Neural crest cell (in vitro differentiated cells): ENCODE data around the gene AICDA. TPM values are rescaled to one million over a fixed set of nuclear protein-coding genes. Genes with fewer than 3 reads are reported as not detected.

Experiments used
- DNase-seq: peaks from one replicate; pipeline ENCODE4 v3.0.0; 2021; ENCODE audit warnings: low read depth, mixed read lengths, low spot score
- H3K27ac Mint-ChIP-seq: one replicate; pipeline ENCODE4 v1.8.0; 2021; ENCODE audit warnings: mild to moderate bottlenecking, mixed read lengths; ENCODE audit not compliant: unreplicated experiment
- H3K27me3 Mint-ChIP-seq: 2 replicates; pipeline ENCODE4 v1.8.0; 2021; ENCODE audit warnings: low read depth, mild to moderate bottlenecking, mixed read lengths
- H3K36me3 Mint-ChIP-seq: 2 replicates; pipeline ENCODE4 v1.8.0; 2021; ENCODE audit warnings: low read depth, mild to moderate bottlenecking, mixed read lengths
- H3K4me1 Mint-ChIP-seq: 2 replicates; pipeline ENCODE4 v1.8.0; 2021; ENCODE audit warnings: mixed read lengths
- H3K4me3 Mint-ChIP-seq: one replicate; pipeline ENCODE4 v1.8.0; 2021; ENCODE audit warnings: mild to moderate bottlenecking, mixed read lengths
- H3K9me3 Mint-ChIP-seq: 2 replicates; pipeline ENCODE4 v1.8.0; 2021; ENCODE audit warnings: mixed read lengths
- total RNA-seq: library from RNA; stranded (reverse); gene quantifications from 2 replicates; pipeline ENCODE4 v1.2.1, GENCODE V29; 2021
- TF ChIP-seq, protein P1 (sequence below): fragments of 200-600 bp; sonication (generic); conservative IDR thresholded peaks from 2 replicates; pipeline ENCODE4 v1.5.0; 2021; ENCODE audit warnings: antibody characterized with exemption, mild to moderate bottlenecking

Gene AICDA
- total RNA-seq, 1 donor from 2014 or later = not detected

DNA sequence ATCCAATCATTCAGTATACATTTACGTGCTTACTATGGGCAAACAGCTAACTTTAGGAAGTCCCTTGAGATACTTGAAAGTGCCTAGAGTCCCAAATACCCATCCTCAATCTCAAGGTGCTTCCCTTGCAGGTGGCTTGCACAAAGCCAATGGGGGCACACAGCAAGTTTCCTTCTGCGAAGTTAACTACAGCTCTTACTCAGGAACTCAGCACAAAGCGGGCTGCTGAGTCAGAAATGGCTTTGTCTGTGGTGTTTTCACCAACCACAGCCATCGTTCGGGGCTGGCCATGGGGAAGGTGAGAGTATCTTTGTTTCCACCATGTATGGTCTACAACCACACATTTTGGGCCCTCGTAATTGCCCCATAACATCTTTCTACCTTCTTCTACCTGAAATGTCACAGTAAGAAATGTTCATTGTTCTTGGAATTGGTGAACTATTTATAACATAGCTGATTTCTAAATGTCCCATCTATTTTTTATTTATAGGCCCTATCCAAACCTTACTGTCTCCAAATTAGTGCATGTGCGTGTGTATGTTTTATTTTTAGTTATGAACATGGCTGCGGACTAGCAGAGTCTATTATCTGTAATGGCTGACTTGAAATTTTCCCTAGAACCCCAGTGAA, 36.0 kb upstream of the AICDA start:
- no peak overlapping the region for H3K27ac Mint-ChIP-seq
- no peak for DNase-seq
- H3K4me1 Mint-ChIP-seq = no peaks in the 10 kb centered on the region
- no peak overlapping the region for H3K4me3 Mint-ChIP-seq
- H3K9me3 Mint-ChIP-seq = peaks cover under 1% of the 10 kb centered on the region
- peaks cover 13% of the 10 kb centered on the region for H3K27me3 Mint-ChIP-seq
- H3K36me3 Mint-ChIP-seq = no peaks in the 10 kb centered on the region
- TF ChIP-seq, protein P1, sequence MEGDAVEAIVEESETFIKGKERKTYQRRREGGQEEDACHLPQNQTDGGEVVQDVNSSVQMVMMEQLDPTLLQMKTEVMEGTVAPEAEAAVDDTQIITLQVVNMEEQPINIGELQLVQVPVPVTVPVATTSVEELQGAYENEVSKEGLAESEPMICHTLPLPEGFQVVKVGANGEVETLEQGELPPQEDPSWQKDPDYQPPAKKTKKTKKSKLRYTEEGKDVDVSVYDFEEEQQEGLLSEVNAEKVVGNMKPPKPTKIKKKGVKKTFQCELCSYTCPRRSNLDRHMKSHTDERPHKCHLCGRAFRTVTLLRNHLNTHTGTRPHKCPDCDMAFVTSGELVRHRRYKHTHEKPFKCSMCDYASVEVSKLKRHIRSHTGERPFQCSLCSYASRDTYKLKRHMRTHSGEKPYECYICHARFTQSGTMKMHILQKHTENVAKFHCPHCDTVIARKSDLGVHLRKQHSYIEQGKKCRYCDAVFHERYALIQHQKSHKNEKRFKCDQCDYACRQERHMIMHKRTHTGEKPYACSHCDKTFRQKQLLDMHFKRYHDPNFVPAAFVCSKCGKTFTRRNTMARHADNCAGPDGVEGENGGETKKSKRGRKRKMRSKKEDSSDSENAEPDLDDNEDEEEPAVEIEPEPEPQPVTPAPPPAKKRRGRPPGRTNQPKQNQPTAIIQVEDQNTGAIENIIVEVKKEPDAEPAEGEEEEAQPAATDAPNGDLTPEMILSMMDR = no peak

DNA sequence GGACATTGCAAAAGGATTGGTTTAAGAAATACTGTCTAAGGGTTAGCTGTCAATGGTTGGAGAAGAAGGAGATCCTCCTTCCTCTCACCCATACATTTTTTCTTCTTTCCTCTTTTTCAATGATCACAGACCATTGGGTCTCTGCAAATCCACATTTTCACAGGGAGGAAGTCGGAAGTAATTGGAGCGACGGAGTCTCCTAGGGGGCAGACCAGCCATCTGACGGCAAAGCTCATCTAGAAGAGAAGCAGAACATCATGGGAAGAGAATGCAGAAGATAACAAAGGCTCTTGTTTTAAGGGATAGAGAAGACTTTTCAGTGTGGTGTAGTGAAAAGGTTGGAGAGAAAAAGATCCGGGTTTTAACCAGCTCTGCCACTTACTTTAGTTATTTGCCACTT, 35.3 kb upstream of the AICDA start:
- DNase-seq = no peak
- peaks cover 13% of the 10 kb centered on the region for H3K27me3 Mint-ChIP-seq
- no peak overlapping the region for H3K27ac Mint-ChIP-seq
- TF ChIP-seq, protein P1 = no peak
- no peak overlapping the region for H3K4me3 Mint-ChIP-seq
- H3K4me1 Mint-ChIP-seq = no peaks in the 10 kb centered on the region
- H3K9me3 Mint-ChIP-seq = peaks cover 3% of the 10 kb centered on the region
- no peaks in the 10 kb centered on the region for H3K36me3 Mint-ChIP-seq

DNA sequence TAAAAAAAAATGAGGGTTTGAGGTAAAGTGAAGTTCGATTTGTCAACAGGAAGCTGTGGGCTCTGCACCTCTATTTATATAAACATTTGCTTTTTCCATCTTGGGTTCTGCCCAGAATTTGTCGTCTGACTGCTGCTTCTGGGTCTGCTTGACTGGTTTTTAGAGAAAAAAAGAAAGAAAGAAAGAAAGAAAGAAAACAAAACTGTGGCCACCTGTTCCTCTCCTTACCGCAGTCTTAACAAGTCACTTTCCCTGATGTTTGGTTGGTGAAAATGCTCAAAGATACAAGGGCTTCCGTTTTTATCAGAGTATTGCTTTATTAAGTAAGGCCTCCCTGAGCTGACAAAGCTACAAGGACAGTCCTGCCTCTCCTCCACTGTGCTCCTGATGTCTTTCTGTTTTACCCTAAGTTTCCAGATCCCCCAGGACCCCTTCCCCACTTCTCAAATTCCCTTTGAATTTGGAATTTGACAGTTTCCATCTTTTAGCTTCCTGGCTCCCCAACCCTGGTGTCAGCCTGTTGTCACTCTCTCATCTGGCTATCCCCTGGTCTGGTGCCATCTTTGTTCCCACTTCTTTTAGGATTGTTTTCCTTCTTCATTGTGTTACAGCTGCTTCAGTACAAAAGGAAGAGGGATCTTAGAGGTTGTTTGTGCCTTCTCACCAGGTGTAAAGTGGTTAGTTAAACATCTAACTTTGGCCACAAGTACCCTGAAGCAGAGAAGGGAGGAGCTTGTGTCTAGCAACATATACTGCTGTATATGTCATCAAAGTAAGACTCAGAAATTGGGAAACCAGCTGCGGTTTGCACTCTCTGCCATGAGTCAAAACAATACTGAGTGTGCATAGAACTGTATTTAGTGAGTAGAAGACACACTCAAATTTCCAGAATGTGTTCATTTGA, 31.9 kb upstream of the AICDA start:
- H3K4me3 Mint-ChIP-seq = no peak overlapping the region
- H3K4me1 Mint-ChIP-seq = no peaks in the 10 kb centered on the region
- peaks cover 7% of the 10 kb centered on the region for H3K27me3 Mint-ChIP-seq
- TF ChIP-seq, protein P1 = no peak
- H3K9me3 Mint-ChIP-seq = peaks cover 3% of the 10 kb centered on the region
- no peak for DNase-seq
- H3K36me3 Mint-ChIP-seq = no peaks in the 10 kb centered on the region
- no peak overlapping the region for H3K27ac Mint-ChIP-seq

DNA sequence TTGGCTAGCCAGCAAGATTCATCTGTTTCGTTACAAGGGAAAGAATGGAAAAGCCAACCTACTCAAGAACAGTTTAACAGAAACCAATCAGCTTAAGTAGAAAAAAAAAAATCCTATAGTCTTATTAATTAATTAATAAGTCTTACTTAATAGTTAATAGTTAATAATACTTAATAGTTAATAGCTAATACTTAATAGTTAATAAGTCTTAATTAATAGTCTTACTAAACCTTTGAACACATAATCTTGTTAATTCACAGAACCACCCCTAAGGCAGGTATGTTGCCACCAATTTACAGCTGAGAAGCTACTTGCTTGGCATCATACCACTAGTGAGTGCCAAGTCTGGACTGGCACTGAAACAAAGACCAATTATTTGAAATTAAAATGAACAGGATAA, 30.1 kb upstream of the AICDA start:
- Mint-ChIP-seq H3K9me3 (peaks cover 3% of the 10 kb centered on the region), H3K27me3 (peaks cover 1% of the 10 kb centered on the region), H3K27ac (no peak overlapping the region), H3K4me1 (no peaks in the 10 kb centered on the region), H3K36me3 (no peaks in the 10 kb centered on the region), H3K4me3 (no peak overlapping the region)
- TF ChIP-seq, protein P1 = no peak
- no peak for DNase-seq

DNA sequence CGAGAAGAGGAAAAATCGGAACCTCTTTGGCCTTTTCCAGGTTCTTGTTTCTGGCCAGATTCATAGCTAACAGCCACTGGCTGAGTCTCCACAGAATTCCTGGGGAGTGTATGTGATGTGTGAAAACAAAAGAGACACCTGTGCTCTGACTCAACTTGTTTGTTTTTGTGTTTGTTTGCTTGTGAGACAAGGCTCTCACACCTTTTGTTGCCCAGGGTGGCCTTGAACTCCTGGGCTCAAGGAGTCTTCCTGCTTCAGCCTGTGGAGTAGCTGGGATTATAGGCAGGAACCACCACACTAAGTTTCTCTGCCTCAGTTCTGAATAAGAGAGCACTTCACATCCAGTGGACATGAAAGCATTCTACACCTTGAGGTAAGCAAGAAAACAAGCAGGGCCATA, 27.3 kb upstream of the AICDA start:
- no peaks in the 10 kb centered on the region for H3K4me1 Mint-ChIP-seq
- no peaks in the 10 kb centered on the region for H3K36me3 Mint-ChIP-seq
- H3K4me3 Mint-ChIP-seq = no peak overlapping the region
- H3K9me3 Mint-ChIP-seq = peaks cover 3% of the 10 kb centered on the region
- no peak for DNase-seq
- H3K27ac Mint-ChIP-seq = peak overlapping the region; percentile 15
- H3K27me3 Mint-ChIP-seq = no peaks in the 10 kb centered on the region
- TF ChIP-seq, protein P1 = no peak
